GM12892 (cell line): ENCODE measurements around the gene YIF1B.

ENCODE experiments used
- POLR2A ChIP-seq: IDR thresholded peaks from 2 replicates; pipeline ENCODE4 v1.6.1; 2011; ENCODE audit warnings: low read depth, low read length, control low read depth
- POLR2AphosphoS5 ChIP-seq: IDR thresholded peaks from 2 replicates; pipeline ENCODE4 v1.6.1; 2011; ENCODE audit warnings: low read depth, low read length, control low read depth
- TAF1 ChIP-seq: IDR thresholded peaks from 2 replicates; pipeline ENCODE4 v1.6.1; 2011; ENCODE audit warnings: low read depth, mild to moderate bottlenecking, control low read depth, low read length, borderline replicate concordance

- TF ChIP-seq POLR2AphosphoS5 (no peak), TAF1 (no peak), POLR2A (no peak)
Measured at GRCh38 chr19:38360839-38361631, 45.3 kb upstream of the YIF1B start.
